ENCODE measurements around the gene CERS6. TPM values are rescaled to one million over a fixed set of nuclear protein-coding genes. Genes with fewer than 3 reads are reported as not detected.
"Not testable (repeated sequence)": the region's sequence is repeated elsewhere in the genome, so short reads cannot be mapped to it uniquely, and the experiment has no call there.

The CERS6 gene
- total and polyA plus RNA-seq, 8 donors, result 3.2 to 18.0 (median 7.6) TPM

DNA sequence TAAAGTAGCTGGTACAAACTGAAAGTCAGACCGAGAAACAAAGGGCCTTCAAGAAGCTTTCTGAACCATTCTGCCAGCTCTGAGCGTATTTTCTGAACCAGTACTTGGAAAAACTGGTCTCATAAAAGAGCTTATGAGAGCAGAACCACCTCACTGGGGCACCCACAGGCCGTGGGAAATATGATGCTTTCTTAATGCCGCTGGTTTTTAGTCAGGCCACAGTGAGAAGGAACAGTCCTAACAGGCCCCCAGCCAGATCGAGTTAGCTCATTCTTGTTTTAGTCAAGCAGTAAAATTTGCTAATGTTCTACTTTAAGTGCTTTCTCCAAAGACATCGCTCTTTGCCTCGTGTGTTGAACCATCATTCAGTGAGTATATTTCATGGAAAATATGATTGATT, 333.7 kb downstream of the CERS6 start:
- Histone ChIP-seq H3K27ac (no peak overlapping the region), H3K4me3 (no peak overlapping the region), H3K9me3 (no peaks in the 10 kb centered on the region), H3K4me1 (no peaks in the 10 kb centered on the region), H3K36me3 (no peaks in the 10 kb centered on the region), H3K27me3 (no peaks in the 10 kb centered on the region)
- WGBS, 2 donors, result 59 to 78% methylated on average over 7 of the region's 7 CpGs
- TF ChIP-seq, protein P1, sequence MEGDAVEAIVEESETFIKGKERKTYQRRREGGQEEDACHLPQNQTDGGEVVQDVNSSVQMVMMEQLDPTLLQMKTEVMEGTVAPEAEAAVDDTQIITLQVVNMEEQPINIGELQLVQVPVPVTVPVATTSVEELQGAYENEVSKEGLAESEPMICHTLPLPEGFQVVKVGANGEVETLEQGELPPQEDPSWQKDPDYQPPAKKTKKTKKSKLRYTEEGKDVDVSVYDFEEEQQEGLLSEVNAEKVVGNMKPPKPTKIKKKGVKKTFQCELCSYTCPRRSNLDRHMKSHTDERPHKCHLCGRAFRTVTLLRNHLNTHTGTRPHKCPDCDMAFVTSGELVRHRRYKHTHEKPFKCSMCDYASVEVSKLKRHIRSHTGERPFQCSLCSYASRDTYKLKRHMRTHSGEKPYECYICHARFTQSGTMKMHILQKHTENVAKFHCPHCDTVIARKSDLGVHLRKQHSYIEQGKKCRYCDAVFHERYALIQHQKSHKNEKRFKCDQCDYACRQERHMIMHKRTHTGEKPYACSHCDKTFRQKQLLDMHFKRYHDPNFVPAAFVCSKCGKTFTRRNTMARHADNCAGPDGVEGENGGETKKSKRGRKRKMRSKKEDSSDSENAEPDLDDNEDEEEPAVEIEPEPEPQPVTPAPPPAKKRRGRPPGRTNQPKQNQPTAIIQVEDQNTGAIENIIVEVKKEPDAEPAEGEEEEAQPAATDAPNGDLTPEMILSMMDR (IDR thresholded peaks at IDR 0.05), result no peak
- FAIRE-seq (no peak), DNase-seq (no peak), ATAC-seq (no peak)
- intact Hi-C loops (cut with DNase I), result no loop called here

DNA sequence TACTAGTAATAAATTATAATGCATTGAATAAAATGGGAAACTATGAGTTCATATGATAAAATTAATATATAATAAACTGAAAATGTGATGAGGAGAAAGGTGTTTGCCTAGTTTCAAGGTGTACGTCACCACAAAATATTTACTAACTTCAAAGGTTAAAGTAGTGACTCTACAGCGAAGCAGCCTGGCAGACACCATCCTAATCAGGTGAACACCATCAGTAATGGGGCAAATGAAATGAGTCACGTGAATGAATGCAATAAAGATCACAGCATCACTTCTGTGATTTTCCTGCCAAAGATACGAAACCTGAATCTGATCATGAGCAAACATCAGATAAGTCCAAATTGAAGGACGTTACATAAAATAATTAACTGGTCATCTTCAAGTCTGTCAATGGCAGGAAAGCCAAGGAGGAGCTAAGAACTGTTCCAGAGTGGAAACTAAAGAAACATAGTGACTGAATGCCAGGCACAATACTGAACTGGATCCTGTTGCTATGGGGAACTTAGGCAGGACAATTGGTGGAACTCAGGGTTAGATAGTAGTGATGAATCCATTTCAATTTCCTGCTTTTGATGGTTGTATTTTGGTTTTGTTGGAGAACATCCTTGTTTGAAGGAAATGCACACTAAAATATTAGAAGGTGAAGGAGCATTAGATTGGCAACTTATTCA, 334.3 kb downstream of the CERS6 start:
- Histone ChIP-seq H3K4me3 (no peak overlapping the region), H3K9me3 (no peaks in the 10 kb centered on the region), H3K27me3 (no peaks in the 10 kb centered on the region), H3K27ac (no peak overlapping the region), H3K4me1 (no peaks in the 10 kb centered on the region), H3K36me3 (no peaks in the 10 kb centered on the region)
- FAIRE-seq (no peak), ATAC-seq (no peak), DNase-seq (no peak)
- 78 to 84% methylated on average over 5 of the region's 5 CpGs for WGBS, 2 donors
- TF ChIP-seq, protein P1 (IDR thresholded peaks at IDR 0.05), result no peak
- intact Hi-C loops (cut with DNase I), result no loop called here

DNA sequence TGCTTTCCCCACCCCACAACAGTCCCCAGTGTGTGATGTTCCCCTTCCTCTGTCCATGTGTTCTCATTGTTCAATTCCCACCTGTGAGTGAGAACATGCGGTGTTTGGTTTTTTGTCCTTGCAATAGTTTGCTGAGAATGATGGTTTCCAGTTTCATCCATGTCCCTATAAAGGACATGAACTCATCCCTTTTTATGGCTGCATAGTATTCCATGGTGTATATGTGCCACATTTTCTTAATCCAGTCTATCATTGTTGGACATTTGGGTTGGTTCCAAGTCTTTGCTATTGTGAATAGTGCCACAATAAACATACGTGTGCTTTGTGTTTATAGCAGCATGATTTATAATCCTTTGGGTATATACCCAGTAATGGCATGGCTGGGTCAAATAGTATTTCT, 335.1 kb downstream of the CERS6 start:
- H3K4me3 ChIP-seq; intact Hi-C loops (cut with DNase I); H3K9me3 ChIP-seq; H3K27ac ChIP-seq; H3K27me3 ChIP-seq; DNase-seq; ATAC-seq; FAIRE-seq; H3K36me3 ChIP-seq; H3K4me1 ChIP-seq: not testable (repeated sequence)
- whole genome bisulfite sequencing, 2 donors, result 84 to 93% methylated on average over 1 to 2 of the region's 2 CpGs

DNA sequence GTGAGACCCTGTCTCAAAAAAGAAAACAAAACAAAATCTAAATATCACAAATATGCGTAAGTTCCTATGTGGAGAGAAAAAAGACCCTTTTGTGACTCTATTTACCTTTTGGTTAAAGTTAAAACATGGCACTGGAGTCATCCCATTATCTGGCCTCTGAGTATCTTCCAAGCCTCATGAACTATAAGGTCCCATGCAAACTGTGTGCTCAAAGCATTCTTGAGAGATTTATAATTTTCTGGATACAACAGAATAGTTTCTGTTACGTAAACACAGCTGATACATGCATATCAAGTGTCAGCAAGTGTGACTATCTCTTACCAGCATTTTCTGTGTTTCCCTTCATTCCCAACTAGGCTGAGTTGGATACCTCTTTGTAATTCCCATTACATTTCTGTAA, 337.5 kb downstream of the CERS6 start:
- Histone ChIP-seq H3K4me3 (no peak overlapping the region), H3K27me3 (no peaks in the 10 kb centered on the region), H3K36me3 (no peaks in the 10 kb centered on the region), H3K4me1 (no peaks in the 10 kb centered on the region), H3K9me3 (no peaks in the 10 kb centered on the region), H3K27ac (no peak overlapping the region)
- TF ChIP-seq, protein P1 (IDR thresholded peaks at IDR 0.05), result no peak
- FAIRE-seq (no peak), DNase-seq (no peak), ATAC-seq (no peak)
- WGBS, 2 donors, result 24 to 75% methylated on average over 2 of the region's 2 CpGs
- intact Hi-C loops (cut with DNase I), result no loop called here

DNA sequence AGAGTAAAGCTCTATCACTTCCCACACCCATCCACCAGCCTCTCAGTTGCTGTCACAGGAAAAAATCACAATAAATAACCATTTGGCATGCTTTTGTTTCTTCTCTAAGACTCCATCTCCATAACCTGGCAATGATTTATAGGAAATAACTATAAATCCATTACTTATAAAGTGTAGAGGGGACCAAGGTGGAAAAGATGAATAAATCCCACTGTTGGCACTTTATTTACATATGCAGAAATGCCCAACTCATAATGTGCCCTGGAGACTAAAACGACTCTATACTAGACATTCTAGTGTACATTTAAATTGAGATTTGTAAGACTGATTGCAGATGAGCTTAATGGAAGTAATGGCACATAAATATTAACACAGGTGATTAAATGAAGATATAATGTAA, 338.9 kb downstream of the CERS6 start:
- TF ChIP-seq, protein P1 (IDR thresholded peaks at IDR 0.05), result no peak
- WGBS, 2 donors, result 50 to 56% methylated on average over 1 of the region's 1 CpG
- intact Hi-C loops (cut with DNase I), result no loop called here
- ATAC-seq (no peak), DNase-seq (no peak), FAIRE-seq (no peak)
- Histone ChIP-seq H3K9me3 (no peaks in the 10 kb centered on the region), H3K4me1 (no peaks in the 10 kb centered on the region), H3K36me3 (no peaks in the 10 kb centered on the region), H3K27ac (no peak overlapping the region), H3K27me3 (no peaks in the 10 kb centered on the region), H3K4me3 (no peak overlapping the region)
